ENCODE results near the gene RIIAD1.

DNA sequence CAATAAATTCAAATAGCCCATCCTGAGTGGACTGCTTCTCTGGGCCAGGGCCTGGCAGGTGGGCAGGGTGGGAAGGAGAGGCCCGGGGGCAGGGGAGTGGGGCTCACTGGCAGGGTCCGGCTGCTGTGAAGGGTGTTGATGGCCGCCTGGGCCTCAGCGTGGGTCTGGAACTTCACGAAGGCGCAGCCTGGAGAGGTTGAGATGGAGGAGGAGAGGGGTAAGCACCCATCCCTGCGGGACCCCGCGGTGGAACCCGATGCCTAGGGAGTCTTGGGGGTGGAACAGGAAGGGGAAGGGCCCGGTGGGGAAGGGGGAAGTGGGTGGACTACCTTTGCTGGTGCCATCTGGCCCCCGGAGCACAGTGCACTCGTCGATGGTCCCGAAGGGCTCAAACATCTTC lies 12.4 kb upstream of the RIIAD1 start:
- TF ChIP-seq CTCF (IDR thresholded peaks at IDR 0.05), result no peak
- no peak for TF ChIP-seq EP300 (IDR thresholded peaks at IDR 0.05)
- TF ChIP-seq POLR2A (IDR thresholded peaks at IDR 0.05), result no peak
- TF ChIP-seq POLR2AphosphoS5 (IDR thresholded peaks at IDR 0.05), result no peak

Data from stomach (tissue), 4 donors.